K562 (cell line): ENCODE measurements around the gene MAS1L.

ENCODE experiments used
- CBFB ChIP-seq: sonication (generic); formaldehyde crosslinking; IDR thresholded peaks from 2 replicates; pipeline ENCODE4 v1.4.0; 2020; ENCODE audit warnings: mild to moderate bottlenecking, missing genetic modification reagents
- CTCF ChIP-seq, 3 experiments: IDR thresholded peaks in 2 of 3; conservative IDR thresholded peaks in 1 of 3; 2 replicates each; pipeline ENCODE4 v1.5.1; 2011 to 2012; ENCODE audit warnings: low read length in 3 of 3, mild to moderate bottlenecking in 3 of 3, control low read depth in 2 of 3, improper control_type of control experiment in 1 of 3, inconsistent platforms in 1 of 3, low read depth in 1 of 3, mixed read lengths in 1 of 3, moderate library complexity in 1 of 3; ENCODE audit not compliant: insufficient read depth in 2 of 3
- EZH2 ChIP-seq: IDR thresholded peaks from 2 replicates; pipeline ENCODE4 v1.6.1; 2012; ENCODE audit warnings: low read depth, mild to moderate bottlenecking, inconsistent platforms, low read length, borderline replicate concordance
- NBN ChIP-seq: fragments of 450-650 bp; IDR thresholded peaks from 2 replicates; pipeline ENCODE4 v1.6.1; 2016; ENCODE audit warnings: low read depth, mild to moderate bottlenecking
- NCOA1 ChIP-seq: fragments of 450-650 bp; IDR thresholded peaks from 2 replicates; pipeline ENCODE4 v1.6.1; 2016; ENCODE audit warnings: low read depth
- PHB2 ChIP-seq: fragments of 450-650 bp; IDR thresholded peaks from 2 replicates; pipeline ENCODE4 v1.6.1; 2017; ENCODE audit warnings: low read depth
- SIN3A ChIP-seq, 2 experiments: fragments of 150-350 bp in 1 of 2; IDR thresholded peaks; 2 replicates each; pipeline ENCODE4 v1.6.1; 2011 to 2016; ENCODE audit warnings: borderline replicate concordance in 2 of 2, low read depth in 2 of 2, low read length in 2 of 2, mild to moderate bottlenecking in 2 of 2, moderate library complexity in 2 of 2; ENCODE audit not compliant: control insufficient read depth in 1 of 2
- SLC30A9 ChIP-seq: fragments of 250-450 bp; sonication (Bioruptor Pico); IDR thresholded peaks from 2 replicates; pipeline ENCODE4 v1.8.0; 2022; ENCODE audit warnings: mild to moderate bottlenecking, moderate library complexity
- SRSF9 ChIP-seq: fragments of 200-400 bp; formaldehyde crosslinking; IDR thresholded peaks from 2 replicates; pipeline ENCODE4 v1.6.1; 2017; ENCODE audit warnings: low read depth, low read length, borderline replicate concordance
- TRIM24 ChIP-seq, 2 experiments: fragments of 450-650 bp; IDR thresholded peaks; 2 replicates each; pipeline ENCODE4 v1.6.1; 2016
- ZC3H4 ChIP-seq: sonication (generic); formaldehyde crosslinking; IDR thresholded peaks from 2 replicates; pipeline ENCODE4 v1.9.0; 2021; ENCODE audit warnings: missing genetic modification reagents, borderline replicate concordance
- ZMIZ1 ChIP-seq, 2 experiments: fragments of 150-350 bp in 1 of 2; IDR thresholded peaks; 2 replicates each; pipeline ENCODE4 v1.6.1; 2012 to 2016; ENCODE audit warnings: low read depth in 2 of 2, low read length in 2 of 2, mild to moderate bottlenecking in 1 of 2, moderate library complexity in 1 of 2
- ZNF224 ChIP-seq: sonication (generic); formaldehyde crosslinking; IDR thresholded peaks from 2 replicates; pipeline ENCODE4 v1.8.0; 2022; ENCODE audit warnings: mild to moderate bottlenecking, missing genetic modification reagents

- no peak for TF ChIP-seq CTCF (IDR thresholded peaks at IDR 0.05 in 2 of 3, conservative IDR thresholded peaks at IDR 0.05 in 1 of 3; ENCODE audit: insufficient read depth in 2 of 3, low read depth in 1 of 3, low read length in 3 of 3)
- no peak for TF ChIP-seq TRIM24 (IDR thresholded peaks at IDR 0.05)
- TF ChIP-seq ZMIZ1 (IDR thresholded peaks at IDR 0.05; ENCODE audit: low read depth in 2 of 2, low read length in 2 of 2) = no peak
- TF ChIP-seq NBN = no peak
- no peak for TF ChIP-seq SRSF9
- TF ChIP-seq ZC3H4 = no peak
- no peak for TF ChIP-seq CBFB
- no peak for TF ChIP-seq NCOA1
- TF ChIP-seq SLC30A9 (CRISPR knock-in tag) = no peak
- TF ChIP-seq EZH2 = no peak
- no peak for TF ChIP-seq ZNF224 (CRISPR knock-in tag)
- TF ChIP-seq SIN3A (IDR thresholded peaks at IDR 0.05; ENCODE audit: borderline replicate concordance in 2 of 2, control insufficient read depth in 1 of 2, low read depth in 2 of 2, low read length in 2 of 2) = no peak
- no peak for TF ChIP-seq PHB2
Observed at GRCh38 chr6:29465801-29466200, 22.0 kb downstream of the MAS1L start.
